GM12892 (cell line): ENCODE data around the gene LINC00237.

ENCODE experiments used
- POLR2A ChIP-seq: IDR thresholded peaks from 2 replicates; pipeline ENCODE4 v1.6.1; 2011; ENCODE audit warnings: low read depth, low read length, control low read depth
- POLR2AphosphoS5 ChIP-seq: IDR thresholded peaks from 2 replicates; pipeline ENCODE4 v1.6.1; 2011; ENCODE audit warnings: low read depth, low read length, control low read depth

DNA sequence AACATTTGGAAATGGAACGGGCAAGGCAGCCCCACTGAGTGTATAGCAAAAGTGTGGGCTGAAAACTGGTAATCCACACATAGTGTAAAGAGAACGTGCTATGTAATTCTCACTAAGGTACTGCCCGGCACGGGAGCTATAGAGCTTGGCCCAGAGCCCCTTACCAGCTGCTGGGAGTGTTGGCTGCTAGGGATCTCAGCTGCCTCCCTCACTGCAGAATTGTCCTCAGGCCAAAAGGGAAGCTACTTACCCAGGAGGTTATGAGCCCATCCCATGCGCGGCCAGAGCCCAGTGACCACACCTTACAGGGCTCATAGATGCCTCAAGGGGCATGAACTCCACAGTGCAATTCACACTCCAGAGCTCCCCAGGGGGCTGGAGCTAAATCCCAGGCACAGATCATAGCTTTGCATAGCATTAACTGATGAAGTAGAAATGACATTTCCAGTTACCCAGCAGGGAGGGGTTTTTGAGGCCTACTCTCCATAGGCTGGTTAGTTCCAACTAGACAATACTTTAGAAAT is 56.8 kb downstream of the LINC00237 start:
- TF ChIP-seq POLR2A: no peak
- TF ChIP-seq POLR2AphosphoS5: no peak
